Measurements from ENCODE around the gene FOXD4.
"Not testable (repeated sequence)": the region's sequence is repeated elsewhere in the genome, so short reads cannot be mapped to it uniquely, and the experiment has no call there.

The FOXD4 gene

GRCh38 chr9:117995-118467, at the start of gene FOXD4:
TSS of gene FOXD4 (minus strand) at chr9:118417. CDS start at chr9:118119, 298 bp downstream.
- not testable (repeated sequence) for H3K4me3 ChIP-seq (ENCODE audit: low read depth, low read length)

- H3K4me3 ChIP-seq (ENCODE audit: low read depth, low read length): not testable (repeated sequence)
Measured at GRCh38 chr9:159871-160270, 41.7 kb upstream of the FOXD4 start.

GRCh38 chr9:151173-151572, 33.0 kb upstream of the FOXD4 start:
- H3K4me3 ChIP-seq (ENCODE audit: low read depth, low read length): not testable (repeated sequence)

GRCh38 chr9:139880-140279, 21.7 kb upstream of the FOXD4 start:
- not testable (repeated sequence) for H3K4me3 ChIP-seq (ENCODE audit: low read depth, low read length)

GRCh38 chr9:117144-117994, 848 bp downstream of the FOXD4 start:
- H3K4me3 ChIP-seq (ENCODE audit: low read depth, low read length): not testable (repeated sequence)

GRCh38 chr9:116239-117077, 1.8 kb downstream of the FOXD4 start:
- H3K4me3 ChIP-seq (ENCODE audit: low read depth, low read length): not testable (repeated sequence)

- H3K4me3 ChIP-seq (ENCODE audit: low read depth, low read length): not testable (repeated sequence)
Measured at GRCh38 chr9:115118-115451, 3.1 kb downstream of the FOXD4 start.

GRCh38 chr9:114267-115117, 3.7 kb downstream of the FOXD4 start:
- not testable (repeated sequence) for H3K4me3 ChIP-seq (ENCODE audit: low read depth, low read length)

- H3K4me3 ChIP-seq (ENCODE audit: low read depth, low read length): peak overlapping the region; percentile 4
Measured at GRCh38 chr9:113468-114266, 4.5 kb downstream of the FOXD4 start.

GRCh38 chr9:112589-113467, 5.4 kb downstream of the FOXD4 start:
- H3K4me3 ChIP-seq (ENCODE audit: low read depth, low read length): not testable (repeated sequence)

- not testable (repeated sequence) for H3K4me3 ChIP-seq (ENCODE audit: low read depth, low read length)
Measured at GRCh38 chr9:110672-111071, 7.5 kb downstream of the FOXD4 start.

GRCh38 chr9:109540-109939, 8.7 kb downstream of the FOXD4 start:
- not testable (repeated sequence) for H3K4me3 ChIP-seq (ENCODE audit: low read depth, low read length)

GRCh38 chr9:108742-109495, 9.3 kb downstream of the FOXD4 start:
- not testable (repeated sequence) for H3K4me3 ChIP-seq (ENCODE audit: low read depth, low read length)

- not testable (repeated sequence) for H3K4me3 ChIP-seq (ENCODE audit: low read depth, low read length)
Measured at GRCh38 chr9:105991-106390, 12.2 kb downstream of the FOXD4 start.

GRCh38 chr9:100430-100829, 17.8 kb downstream of the FOXD4 start:
- not testable (repeated sequence) for H3K4me3 ChIP-seq (ENCODE audit: low read depth, low read length)

GRCh38 chr9:99867-100266, 18.4 kb downstream of the FOXD4 start:
- H3K4me3 ChIP-seq (ENCODE audit: low read depth, low read length): not testable (repeated sequence)

GRCh38 chr9:98775-99174, 19.4 kb downstream of the FOXD4 start:
- H3K4me3 ChIP-seq (ENCODE audit: low read depth, low read length): not testable (repeated sequence)

- H3K4me3 ChIP-seq (ENCODE audit: low read depth, low read length): not testable (repeated sequence)
Measured at GRCh38 chr9:94992-95391, 23.2 kb downstream of the FOXD4 start.

GRCh38 chr9:94323-94722, 23.9 kb downstream of the FOXD4 start:
- H3K4me3 ChIP-seq (ENCODE audit: low read depth, low read length): not testable (repeated sequence)

All from iPS-11a (cell line).